Karpas-422 (cell line): ENCODE results near the gene ELFN1. TPM values are rescaled to one million over a fixed set of nuclear protein-coding genes. Genes with fewer than 3 reads are reported as not detected.

ENCODE experiments used
- DNase-seq: peaks from one replicate; pipeline ENCODE4 v3.0.0-alpha.2; 2015
- H2AFZ ChIP-seq: fragments of 200-600 bp; sonication (generic); 2 replicates; pipeline ENCODE4 v1.6.1; 2014; ENCODE audit warnings: antibody characterized with exemption, low read length, mixed read lengths
- H3K27ac ChIP-seq: fragments of 200-600 bp; sonication (generic); 2 replicates; pipeline ENCODE4 v1.5.1; 2014; ENCODE audit warnings: mild to moderate bottlenecking, low read length, moderate library complexity
- H3K27me3 ChIP-seq: fragments of 200-600 bp; sonication (generic); 2 replicates; pipeline ENCODE4 v1.6.1; 2014; ENCODE audit warnings: low read length, mixed read lengths
- H3K36me3 ChIP-seq: fragments of 200-600 bp; sonication (generic); 2 replicates; pipeline ENCODE4 v1.6.1; 2014; ENCODE audit warnings: low read length, mixed read lengths; ENCODE audit not compliant: insufficient read depth
- H3K4me1 ChIP-seq: fragments of 200-600 bp; sonication (generic); 2 replicates; pipeline ENCODE4 v1.6.1; 2014; ENCODE audit warnings: mild to moderate bottlenecking, low read length, mixed read lengths
- H3K4me2 ChIP-seq: fragments of 200-600 bp; sonication (generic); 2 replicates; pipeline ENCODE4 v1.6.1; 2014; ENCODE audit warnings: low read length, low read depth, mild to moderate bottlenecking; ENCODE audit not compliant: poor library complexity, severe bottlenecking
- H3K4me3 ChIP-seq: fragments of 200-600 bp; sonication (generic); 2 replicates; pipeline ENCODE4 v1.5.1; 2014; ENCODE audit warnings: mild to moderate bottlenecking, antibody characterized with exemption, low read length, mixed read lengths
- H3K79me2 ChIP-seq: fragments of 200-600 bp; sonication (generic); 2 replicates; pipeline ENCODE4 v1.6.1; 2014; ENCODE audit warnings: mild to moderate bottlenecking, low read length, mixed read lengths
- H3K9ac ChIP-seq: fragments of 200-600 bp; sonication (generic); 2 replicates; pipeline ENCODE4 v1.6.0; 2014; ENCODE audit warnings: low read length
- H3K9me2 ChIP-seq: fragments of 200-600 bp; sonication (generic), shearing (Covaris generic); replicated peaks from 2 replicates; pipeline ENCODE4 v1.6.0; 2014; ENCODE audit warnings: mild to moderate bottlenecking, low read length, moderate library complexity; ENCODE audit not compliant: insufficient read depth
- H3K9me3 ChIP-seq: fragments of 300-700, 200-600 bp; sonication (generic); 2 replicates; pipeline ENCODE4 v1.6.1; 2014; ENCODE audit warnings: low read length, mixed read lengths
- H4K20me1 ChIP-seq: fragments of 200-600 bp; sonication (generic); 2 replicates; pipeline ENCODE4 v1.6.1; 2014; ENCODE audit warnings: mild to moderate bottlenecking, antibody characterized with exemption, low read length, low read depth; ENCODE audit not compliant: insufficient read depth
- total RNA-seq: library from RNA; depleted of rRNA; stranded (reverse); fragments of >200 nt; shearing (Covaris generic); gene quantifications from 2 replicates; pipeline ENCODE4 v1.2.3, GENCODE V29; 2014; ENCODE audit warnings: low replicate concordance

ELFN1 gene
- total RNA-seq, 1 experiment from 2014 or later = not detected

DNA sequence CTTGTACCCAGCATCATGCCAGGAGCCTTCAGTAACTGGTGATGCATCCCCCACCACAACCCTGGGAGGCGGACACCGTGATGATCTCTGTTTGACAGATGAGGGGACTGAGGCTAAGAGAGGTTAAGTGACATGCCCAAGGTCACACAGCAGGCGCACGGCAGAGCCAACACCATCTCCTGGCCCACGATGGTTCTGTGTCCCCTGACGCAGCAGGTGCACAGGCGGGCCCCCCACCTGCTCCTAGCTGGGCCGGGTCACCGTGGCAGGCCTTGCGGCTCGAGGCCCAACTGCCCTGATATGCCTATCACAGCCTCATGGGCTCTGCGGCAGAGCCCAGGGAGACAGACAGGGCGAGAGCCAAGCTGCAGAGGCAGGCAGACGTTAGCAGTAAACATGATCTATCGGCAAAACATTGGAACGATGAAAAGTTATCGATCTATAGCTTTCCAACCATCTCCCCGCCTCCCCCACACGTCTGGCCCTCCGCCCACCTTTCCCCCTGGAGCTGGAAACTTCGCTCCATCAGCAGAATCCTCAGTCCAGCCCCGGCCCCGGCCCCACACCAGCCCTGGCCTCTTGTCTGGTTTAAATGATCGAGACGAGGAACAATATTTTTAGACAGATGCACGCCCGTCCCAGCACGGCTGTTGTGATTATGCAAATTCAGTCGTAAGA is 65.9 kb downstream of the ELFN1 start:
- Histone ChIP-seq H2AFZ (no peak overlapping the region), H3K9me2 (no peaks in the 10 kb centered on the region), H3K4me1 (no peaks in the 10 kb centered on the region), H3K4me2 (no peak overlapping the region), H4K20me1 (no peaks in the 10 kb centered on the region; the same call in 1 of the 2 replicates), H3K27me3 (no peaks in the 10 kb centered on the region), H3K4me3 (no peak overlapping the region), H3K36me3 (no peaks in the 10 kb centered on the region), H3K79me2 (no peaks in the 10 kb centered on the region), H3K9me3 (no peaks in the 10 kb centered on the region), H3K27ac (no peak overlapping the region), H3K9ac (no peak overlapping the region)
- DNase-seq = no peak

DNA sequence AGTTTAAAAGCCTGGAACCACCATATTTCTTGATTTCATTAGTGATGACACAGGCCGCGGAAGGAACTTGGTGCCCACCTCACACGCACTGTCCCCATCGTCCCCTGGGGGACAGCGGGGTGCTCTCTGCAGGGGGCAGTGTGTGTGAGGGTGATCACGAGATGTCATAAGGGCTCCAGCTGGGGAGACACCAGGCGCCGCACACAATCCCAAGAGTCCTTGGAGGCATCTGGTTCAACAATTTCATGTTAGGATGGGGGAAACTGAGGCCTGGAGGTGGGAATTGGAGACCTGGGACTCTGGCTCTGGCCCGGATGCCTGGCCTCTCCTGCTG is 66.4 kb downstream of the ELFN1 start:
- no peak overlapping the region for H3K9ac ChIP-seq

DNA sequence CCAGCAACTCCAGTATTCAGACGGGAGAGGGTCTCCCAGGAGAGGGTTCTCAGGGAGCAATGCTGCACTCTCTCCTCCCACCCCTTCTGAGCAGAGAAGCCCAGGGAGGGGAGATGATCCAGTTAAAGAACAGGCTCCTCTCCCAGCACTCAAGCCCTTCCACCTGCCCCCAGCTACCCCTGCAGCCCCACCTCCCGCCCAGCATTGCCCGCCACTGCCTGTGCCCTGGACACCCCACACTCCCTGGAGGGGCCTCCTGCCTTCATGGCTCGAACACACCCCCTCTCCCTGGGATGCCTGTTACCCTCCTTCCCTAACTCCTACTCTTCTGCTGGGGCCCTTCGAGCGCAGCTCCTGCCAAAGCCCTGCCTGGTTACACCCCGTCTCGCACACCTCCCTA is 66.8 kb downstream of the ELFN1 start:
- Histone ChIP-seq H3K4me1 (no peaks in the 10 kb centered on the region), H3K27ac (no peak overlapping the region)

More for the DNA sequence above, 66.4 kb downstream of the ELFN1 start:
- no peak overlapping the region for H3K27ac ChIP-seq
- H3K4me3 ChIP-seq = no peak overlapping the region
- no peak overlapping the region for H2AFZ ChIP-seq
- no peaks in the 10 kb centered on the region for H3K27me3 ChIP-seq
- no peaks in the 10 kb centered on the region for H3K9me3 ChIP-seq
- no peak overlapping the region for H3K4me2 ChIP-seq
- H4K20me1 ChIP-seq = no peaks in the 10 kb centered on the region; the same call in 1 of the 2 replicates
- no peaks in the 10 kb centered on the region for H3K79me2 ChIP-seq
- DNase-seq = no peak
- H3K36me3 ChIP-seq = no peaks in the 10 kb centered on the region
- no peaks in the 10 kb centered on the region for H3K4me1 ChIP-seq
- H3K9me2 ChIP-seq = no peaks in the 10 kb centered on the region

DNA sequence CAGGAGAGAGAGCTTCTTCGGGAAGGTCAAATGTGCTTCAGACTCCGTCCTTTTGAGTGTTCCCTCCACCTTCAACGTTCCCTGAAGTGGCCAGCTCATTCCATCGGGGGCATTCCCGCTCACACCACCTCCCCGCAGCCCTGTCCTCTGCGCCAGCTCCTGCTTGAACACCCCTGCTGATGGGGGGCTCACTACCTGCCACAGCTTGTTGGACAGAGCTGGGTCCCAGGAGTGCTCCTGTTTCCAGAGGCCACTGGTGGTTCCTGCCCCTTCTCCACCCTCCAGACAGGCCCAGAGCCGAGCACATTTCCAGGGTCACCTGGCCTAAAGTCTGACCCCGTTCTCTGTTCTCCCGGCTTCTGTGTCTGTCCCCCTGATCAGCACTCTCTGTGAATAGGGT is 67.4 kb downstream of the ELFN1 start:
- H3K27ac ChIP-seq = no peak overlapping the region
- H2AFZ ChIP-seq = no peak overlapping the region
- no peaks in the 10 kb centered on the region for H3K27me3 ChIP-seq
- H3K4me3 ChIP-seq = no peak overlapping the region
- no peaks in the 10 kb centered on the region; the same call in 1 of the 2 replicates for H4K20me1 ChIP-seq
- H3K79me2 ChIP-seq = no peaks in the 10 kb centered on the region
- H3K4me2 ChIP-seq = no peak overlapping the region
- no peaks in the 10 kb centered on the region for H3K9me3 ChIP-seq
- H3K4me1 ChIP-seq = no peaks in the 10 kb centered on the region
- H3K9ac ChIP-seq = no peak overlapping the region
- H3K9me2 ChIP-seq = no peaks in the 10 kb centered on the region
- H3K36me3 ChIP-seq = no peaks in the 10 kb centered on the region
- no peak for DNase-seq

More for the DNA sequence above, 66.8 kb downstream of the ELFN1 start:
- Histone ChIP-seq H3K4me3 (no peak overlapping the region), H2AFZ (no peak overlapping the region), H3K27me3 (no peaks in the 10 kb centered on the region), H3K4me2 (no peak overlapping the region), H3K79me2 (no peaks in the 10 kb centered on the region), H3K9ac (no peak overlapping the region), H4K20me1 (no peaks in the 10 kb centered on the region; the same call in 1 of the 2 replicates), H3K9me2 (no peaks in the 10 kb centered on the region), H3K9me3 (no peaks in the 10 kb centered on the region), H3K36me3 (no peaks in the 10 kb centered on the region)
- no peak for DNase-seq

DNA sequence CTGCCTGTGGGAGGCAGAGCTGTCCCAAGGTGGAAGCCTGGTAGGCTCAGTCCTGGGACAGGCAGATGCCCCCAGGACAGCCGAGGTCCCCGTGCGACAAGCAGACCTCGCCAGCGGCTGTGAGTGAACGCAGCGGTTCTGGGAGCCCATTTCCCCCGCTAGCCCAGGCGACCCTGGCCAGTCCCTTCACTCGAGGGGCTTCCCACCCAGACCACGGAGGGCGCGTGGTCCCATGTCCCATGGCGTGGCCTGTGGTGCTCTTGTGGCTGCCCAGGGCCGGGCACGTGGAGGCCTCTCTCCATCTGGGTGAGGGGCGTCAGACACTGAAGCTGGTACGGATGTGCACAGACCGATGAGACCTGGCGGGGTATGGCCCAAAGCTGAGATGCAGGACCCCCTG is 67.9 kb downstream of the ELFN1 start:
- H3K9ac ChIP-seq = no peak overlapping the region
- no peak overlapping the region for H3K4me3 ChIP-seq
- H3K4me2 ChIP-seq = no peak overlapping the region
- DNase-seq = no peak
- H2AFZ ChIP-seq = no peak overlapping the region
- H3K4me1 ChIP-seq = no peaks in the 10 kb centered on the region
- H3K27me3 ChIP-seq = no peaks in the 10 kb centered on the region
- no peaks in the 10 kb centered on the region for H3K9me2 ChIP-seq
- H3K79me2 ChIP-seq = no peaks in the 10 kb centered on the region
- no peaks in the 10 kb centered on the region; the same call in 1 of the 2 replicates for H4K20me1 ChIP-seq
- H3K9me3 ChIP-seq = no peaks in the 10 kb centered on the region
- no peaks in the 10 kb centered on the region for H3K36me3 ChIP-seq
- H3K27ac ChIP-seq = no peak overlapping the region

DNA sequence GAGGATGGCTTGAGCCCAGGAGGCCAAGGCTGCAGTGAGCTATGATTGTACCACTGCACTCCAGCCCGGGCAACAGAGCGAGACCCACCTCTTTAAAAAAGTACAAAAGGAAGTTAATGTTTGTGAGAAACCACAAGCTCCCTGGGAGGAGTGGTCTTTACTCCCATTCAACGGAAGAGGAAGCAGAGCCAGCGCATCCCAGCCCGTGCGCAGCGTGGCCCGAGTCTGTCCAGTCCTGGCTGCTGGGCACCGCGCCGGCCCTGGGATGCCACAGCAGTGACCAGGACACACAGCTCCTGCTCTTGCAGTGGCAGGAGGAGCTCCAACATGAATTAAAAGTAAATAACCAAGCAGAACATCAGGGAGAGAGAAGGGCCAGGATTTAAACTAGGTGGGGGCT is 68.4 kb downstream of the ELFN1 start:
- Histone ChIP-seq H3K36me3 (no peaks in the 10 kb centered on the region), H2AFZ (no peak overlapping the region), H3K9ac (no peak overlapping the region), H3K4me2 (no peak overlapping the region), H3K27ac (no peak overlapping the region), H3K79me2 (no peaks in the 10 kb centered on the region), H4K20me1 (no peaks in the 10 kb centered on the region; the same call in 1 of the 2 replicates), H3K4me3 (no peak overlapping the region), H3K4me1 (no peaks in the 10 kb centered on the region), H3K9me2 (no peaks in the 10 kb centered on the region), H3K9me3 (no peaks in the 10 kb centered on the region), H3K27me3 (no peaks in the 10 kb centered on the region)
- no peak for DNase-seq

DNA sequence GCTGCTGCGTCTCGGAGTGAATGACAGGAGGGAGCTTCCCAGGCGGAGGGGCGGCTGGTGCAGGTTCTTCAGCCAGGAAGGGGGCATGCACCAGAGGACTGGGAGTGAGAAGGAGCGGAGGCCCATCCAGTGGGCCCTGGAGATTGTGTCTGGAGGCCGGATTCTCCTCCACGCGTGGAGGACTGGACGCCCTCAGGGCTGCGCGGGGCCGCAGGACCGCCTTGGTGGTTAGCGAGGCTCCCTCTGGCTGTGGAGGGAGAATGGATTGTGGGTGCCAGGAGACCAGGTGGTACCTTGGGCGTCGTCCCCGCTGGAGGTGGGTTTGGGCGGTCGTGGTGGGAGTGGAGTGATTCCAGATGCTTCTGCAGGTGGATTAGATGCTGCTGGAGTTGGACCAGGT is 68.9 kb downstream of the ELFN1 start:
- Histone ChIP-seq H3K9ac (no peak overlapping the region), H3K36me3 (no peaks in the 10 kb centered on the region), H3K9me3 (no peaks in the 10 kb centered on the region), H3K9me2 (no peaks in the 10 kb centered on the region), H2AFZ (no peak overlapping the region), H3K4me1 (no peaks in the 10 kb centered on the region), H4K20me1 (no peaks in the 10 kb centered on the region; the same call in 1 of the 2 replicates), H3K27me3 (no peaks in the 10 kb centered on the region), H3K27ac (no peak overlapping the region), H3K4me3 (no peak overlapping the region), H3K79me2 (no peaks in the 10 kb centered on the region), H3K4me2 (no peak overlapping the region)
- DNase-seq = no peak

DNA sequence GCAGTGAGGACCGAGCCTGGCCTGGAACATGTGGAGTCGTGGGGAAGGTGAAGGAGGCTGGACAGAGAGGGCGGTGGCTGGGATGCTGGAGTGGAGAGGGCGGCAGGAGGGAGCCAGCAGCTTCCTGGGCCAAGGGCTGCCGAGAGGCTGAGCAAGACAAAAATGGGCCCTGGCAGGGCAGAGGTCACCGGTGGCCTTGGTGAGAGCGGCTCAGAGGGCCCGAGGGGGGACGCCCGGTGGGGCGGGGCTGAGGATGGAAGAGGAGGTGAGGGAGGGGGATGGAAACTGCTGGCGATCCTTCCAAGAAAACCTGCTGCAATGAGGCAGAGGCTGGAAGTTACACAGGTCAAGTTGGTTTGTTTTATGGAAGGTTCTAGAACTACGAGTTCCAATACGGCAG is 69.5 kb downstream of the ELFN1 start:
- Histone ChIP-seq H3K79me2 (no peaks in the 10 kb centered on the region), H3K36me3 (no peaks in the 10 kb centered on the region), H3K9me2 (no peaks in the 10 kb centered on the region), H3K9ac (no peak overlapping the region), H3K27ac (no peak overlapping the region), H3K4me2 (no peak overlapping the region), H4K20me1 (no peaks in the 10 kb centered on the region; the same call in 1 of the 2 replicates), H3K4me3 (no peak overlapping the region), H3K9me3 (no peaks in the 10 kb centered on the region), H2AFZ (no peak overlapping the region), H3K27me3 (no peaks in the 10 kb centered on the region), H3K4me1 (no peaks in the 10 kb centered on the region)
- no peak for DNase-seq
